Fibroblast of lung (primary cell): ENCODE data around the gene AKAP6. TPM values are rescaled to one million over a fixed set of nuclear protein-coding genes. Genes with fewer than 3 reads are reported as not detected.

Experiments used
- DNase-seq, 2 donors: peaks; one replicate each; pipeline versions ENCODE4 v3.0.0 to v3.0.0-alpha.2; 2010; ENCODE audit warnings: low read depth in 2 of 2
- H2AFZ ChIP-seq: 2 replicates; pipeline ENCODE4 v1.5.1; 2012; ENCODE audit warnings: low read length, control low read depth, inconsistent platforms
- H3K27ac ChIP-seq: 2 replicates; pipeline ENCODE4 v1.5.1; 2011; ENCODE audit warnings: low read length, control low read depth; ENCODE audit not compliant: insufficient read depth
- H3K27me3 ChIP-seq: 2 replicates; pipeline ENCODE4 v1.5.1; 2011; ENCODE audit warnings: mild to moderate bottlenecking, low read length; ENCODE audit not compliant: control insufficient read depth, insufficient read depth
- H3K36me3 ChIP-seq: 2 replicates; pipeline ENCODE4 v1.5.1; 2011; ENCODE audit warnings: low read length; ENCODE audit not compliant: control insufficient read depth, insufficient read depth
- H3K4me1 ChIP-seq: 2 replicates; pipeline ENCODE4 v1.5.1; 2011; ENCODE audit warnings: low read length; ENCODE audit not compliant: control insufficient read depth, insufficient read depth; ENCODE audit errors: extremely low read depth
- H3K4me2 ChIP-seq: 2 replicates; pipeline ENCODE4 v1.5.1; 2011; ENCODE audit warnings: low read length, control low read depth; ENCODE audit not compliant: insufficient read depth; ENCODE audit errors: extremely low read depth
- H3K4me3 ChIP-seq, 4 experiments: fragments of 200-600 bp in 1 of 4; sonication (generic) in 1 of 4; replicated peaks in 1 of 4; 2 replicates each; pipeline ENCODE4 v1.5.1; 2011 to 2016; ENCODE audit warnings: low read length in 4 of 4, low read depth in 3 of 4, mild to moderate bottlenecking in 3 of 4, control low read depth in 2 of 4, inconsistent platforms in 1 of 4, mixed read lengths in 1 of 4; ENCODE audit not compliant: insufficient read depth in 1 of 4; ENCODE audit errors: control extremely low read depth in 1 of 4
- H3K79me2 ChIP-seq: 2 replicates; pipeline ENCODE4 v1.5.1; 2012; ENCODE audit warnings: mild to moderate bottlenecking, low read length, inconsistent platforms; ENCODE audit not compliant: control insufficient read depth, insufficient read depth
- H3K9ac ChIP-seq: 2 replicates; pipeline ENCODE4 v1.5.1; 2011; ENCODE audit warnings: mild to moderate bottlenecking, low read length, control low read depth; ENCODE audit not compliant: insufficient read depth
- H3K9me3 ChIP-seq: 2 replicates; pipeline ENCODE4 v1.5.1; 2012; ENCODE audit warnings: low read depth, low read length; ENCODE audit not compliant: control insufficient read depth, insufficient read depth
- H4K20me1 ChIP-seq: 2 replicates; pipeline ENCODE4 v1.5.1; 2011; ENCODE audit warnings: low read length; ENCODE audit not compliant: control insufficient read depth, insufficient read depth; ENCODE audit errors: extremely low read depth
- CTCF ChIP-seq, 2 donors: IDR thresholded peaks in 1 of 2; conservative IDR thresholded peaks in 1 of 2; 1 replicate in 1 of 2; 2 replicates in 1 of 2; pipeline ENCODE4 v1.5.1; 2011 to 2012; ENCODE audit warnings: low read length in 2 of 2, control low read depth in 1 of 2, inconsistent platforms in 1 of 2, low read depth in 1 of 2, mild to moderate bottlenecking in 1 of 2
- EZH2 ChIP-seq: IDR thresholded peaks from 2 replicates; pipeline ENCODE4 v1.5.1; 2012; ENCODE audit warnings: low read length, control low read depth, mild to moderate bottlenecking; ENCODE audit errors: missing control alignments
- polyA plus RNA-seq, 2 donors: library from polyadenylated mRNA; depleted of rRNA in 1 of 2; stranded (reverse) in 1 of 2; unstranded in 1 of 2; fragments of >200 nt; gene quantifications; 2 replicates each; pipeline ENCODE4 v1.2.1, GENCODE V29; 2011 to 2012; ENCODE audit warnings: missing spikeins in 1 of 2
- total RNA-seq: library from RNA; depleted of rRNA; stranded (reverse); fragments of >200 nt; gene quantifications from 2 replicates; pipeline ENCODE4 v1.2.1, GENCODE V29; 2014

AKAP6 gene
- total and polyA plus RNA-seq, 2 donors (not counting 1 experiment from before 2014, with no cell fraction given) = 3.3 to 10.9 TPM

- Histone ChIP-seq H2AFZ (no peak overlapping the region), H3K79me2 (no peaks in the 10 kb centered on the region), H3K36me3 (no peaks in the 10 kb centered on the region), H3K27ac (no peak overlapping the region), H3K9me3 (no peaks in the 10 kb centered on the region), H3K4me2 (no peak overlapping the region), H3K4me3 (no peak overlapping the region), H3K4me1 (no peaks in the 10 kb centered on the region), H4K20me1 (no peaks in the 10 kb centered on the region), H3K27me3 (no peaks in the 10 kb centered on the region), H3K9ac (no peak overlapping the region)
- TF ChIP-seq EZH2 (no peak), CTCF (conservative IDR thresholded peaks at IDR 0.05 in 1 of 2, IDR thresholded peaks at IDR 0.05 in 1 of 2; ENCODE audit: low read depth in 1 of 2, low read length in 2 of 2) (no peak)
- peak; percentile 38 to 57 for DNase-seq
Measured at GRCh38 chr14:32414808-32415255, 85.7 kb downstream of the AKAP6 start.

GRCh38 chr14:32417956-32418552 is 89.0 kb downstream of the AKAP6 start:
- Histone ChIP-seq H3K9me3 (no peaks in the 10 kb centered on the region), H3K36me3 (no peaks in the 10 kb centered on the region), H3K27ac (no peak overlapping the region), H3K4me3 (no peak overlapping the region), H4K20me1 (no peaks in the 10 kb centered on the region), H3K27me3 (no peaks in the 10 kb centered on the region), H3K4me1 (no peaks in the 10 kb centered on the region), H3K4me2 (no peak overlapping the region), H3K79me2 (no peaks in the 10 kb centered on the region), H3K9ac (no peak overlapping the region), H2AFZ (no peak overlapping the region)
- TF ChIP-seq EZH2 = no peak
- no peak for TF ChIP-seq CTCF (conservative IDR thresholded peaks at IDR 0.05 in 1 of 2, IDR thresholded peaks at IDR 0.05 in 1 of 2; ENCODE audit: low read depth in 1 of 2, low read length in 2 of 2)
- DNase-seq = peak; percentile 64 to 79

- Histone ChIP-seq H3K4me1 (no peaks in the 10 kb centered on the region), H3K9ac (no peak overlapping the region), H3K27me3 (no peaks in the 10 kb centered on the region), H2AFZ (no peak overlapping the region), H3K79me2 (no peaks in the 10 kb centered on the region), H4K20me1 (no peaks in the 10 kb centered on the region), H3K9me3 (no peaks in the 10 kb centered on the region), H3K36me3 (no peaks in the 10 kb centered on the region), H3K4me2 (no peak overlapping the region), H3K27ac (no peak overlapping the region), H3K4me3 (no peak overlapping the region)
- TF ChIP-seq CTCF (conservative IDR thresholded peaks at IDR 0.05 in 1 of 2, IDR thresholded peaks at IDR 0.05 in 1 of 2; ENCODE audit: low read depth in 1 of 2, low read length in 2 of 2) (no peak), EZH2 (no peak)
- no peak for DNase-seq
Measured at GRCh38 chr14:32419429-32419828, 90.3 kb downstream of the AKAP6 start.
